Hepatocyte (in vitro differentiated cells): Measurements from ENCODE around the gene MDM2. TPM values are rescaled to one million over a fixed set of nuclear protein-coding genes. Genes with fewer than 3 reads are reported as not detected.

Experiments
- DNase-seq: peaks from one replicate; pipeline ENCODE4 v3.0.0-alpha.2; 2016; ENCODE audit warnings: low spot score
- H2AFZ ChIP-seq: fragments of 200-600 bp; sonication (generic); 2 replicates; pipeline ENCODE4 v1.6.0; 2016; ENCODE audit warnings: antibody characterized with exemption, mild to moderate bottlenecking
- H3K27ac ChIP-seq: fragments of 200-600 bp; sonication (generic); 2 replicates; pipeline ENCODE4 v1.5.1; 2016; ENCODE audit warnings: mild to moderate bottlenecking
- H3K27me3 ChIP-seq: fragments of 200-600 bp; sonication (generic); 2 replicates; pipeline ENCODE4 v1.6.1; 2016
- H3K36me3 ChIP-seq: fragments of 200-600 bp; sonication (generic); replicated peaks from 2 replicates; pipeline ENCODE4 v1.5.1; 2016; ENCODE audit warnings: low read depth; ENCODE audit not compliant: insufficient read depth
- H3K4me1 ChIP-seq: fragments of 200-600 bp; sonication (generic); 2 replicates; pipeline ENCODE4 v1.5.1; 2016; ENCODE audit warnings: mild to moderate bottlenecking, moderate library complexity; ENCODE audit not compliant: insufficient read depth
- H3K4me2 ChIP-seq: fragments of 200-600 bp; sonication (generic); 2 replicates; pipeline ENCODE4 v1.6.0; 2016
- H3K4me3 ChIP-seq: fragments of 200-600 bp; sonication (generic); 2 replicates; pipeline ENCODE4 v1.5.1; 2016; ENCODE audit warnings: mild to moderate bottlenecking
- H3K79me2 ChIP-seq: fragments of 200-600 bp; sonication (generic); 2 replicates; pipeline ENCODE4 v1.6.0; 2017; ENCODE audit warnings: mild to moderate bottlenecking
- H3K9me2 ChIP-seq: fragments of 200-600 bp; sonication (generic); replicated peaks from 2 replicates; pipeline ENCODE4 v1.6.0; 2017; ENCODE audit warnings: mild to moderate bottlenecking; ENCODE audit not compliant: insufficient read depth
- H3K9me3 ChIP-seq: fragments of 200-600 bp; sonication (generic); 2 replicates; pipeline ENCODE4 v1.5.1; 2016; ENCODE audit warnings: low read depth, mild to moderate bottlenecking
- H4K20me1 ChIP-seq: fragments of 200-600 bp; sonication (generic); 2 replicates; pipeline ENCODE4 v1.6.0; 2016; ENCODE audit warnings: mild to moderate bottlenecking; ENCODE audit not compliant: insufficient read depth, poor library complexity, severe bottlenecking
- CTCF ChIP-seq: fragments of 200-600 bp; sonication (generic); IDR thresholded peaks from 2 replicates; pipeline ENCODE4 v1.5.1; 2016; ENCODE audit warnings: antibody characterized with exemption, mild to moderate bottlenecking; ENCODE audit not compliant: poor library complexity
- EZH2 ChIP-seq: fragments of 200-600 bp; sonication (generic); IDR thresholded peaks from 2 replicates; pipeline ENCODE4 v1.6.1; 2016; ENCODE audit warnings: antibody characterized with exemption, mild to moderate bottlenecking, borderline replicate concordance
- EZH2phosphoT487 ChIP-seq: fragments of 200-600 bp; sonication (generic); IDR thresholded peaks from one replicate; pipeline ENCODE4 v1.6.1; 2018; ENCODE audit warnings: antibody characterized with exemption, mild to moderate bottlenecking, low read depth, moderate library complexity; ENCODE audit not compliant: unreplicated experiment, severe bottlenecking
- WGBS: methylation state at CpG from one replicate; pipeline ENCODE4 v1.1.6; 2016; ENCODE audit warnings: low lambda C conversion rate; ENCODE audit errors: missing lambda C conversion rate; 5-methylcytosine and 5-hydroxymethylcytosine counted together
- polyA plus RNA-seq: library from polyadenylated mRNA; unstranded; fragments of >200 nt; fragmentation: Nextera tagmentation; extraction: Ambion mirVana; gene quantifications from 2 replicates; pipeline ENCODE4 v1.2.1, GENCODE V29; 2016
- total RNA-seq: library from RNA; depleted of rRNA; stranded (reverse); fragments of >200 nt; gene quantifications from 2 replicates; pipeline ENCODE4 v1.2.3, GENCODE V29; 2014

Gene MDM2
- total and polyA plus RNA-seq, 2 experiments from 2014 or later = 42.0 to 77.4 TPM

- no peak for DNase-seq
- H3K4me2 ChIP-seq = no peak overlapping the region
- no peaks in the 10 kb centered on the region for H3K79me2 ChIP-seq
- no peaks in the 10 kb centered on the region for H3K9me2 ChIP-seq
- H3K4me1 ChIP-seq = no peaks in the 10 kb centered on the region
- H3K27me3 ChIP-seq = no peaks in the 10 kb centered on the region
- no peaks in the 10 kb centered on the region for H3K9me3 ChIP-seq
- TF ChIP-seq EZH2 (no peak), CTCF (no peak), EZH2phosphoT487 (no peak)
- H3K27ac ChIP-seq = no peak overlapping the region
- 74% methylated on average over 5 of the region's 5 CpGs for WGBS
- no peak overlapping the region for H2AFZ ChIP-seq
- no peaks in the 10 kb centered on the region for H3K36me3 ChIP-seq
- no peak overlapping the region for H3K4me3 ChIP-seq
- no peaks in the 10 kb centered on the region for H4K20me1 ChIP-seq
Observed at GRCh38 chr12:68886636-68887572, 78.9 kb downstream of the MDM2 start.

GRCh38 chr12:68887641-68888040 is 79.7 kb downstream of the MDM2 start:
- 89% methylated on average over 1 of the region's 1 CpG for WGBS
- no peaks in the 10 kb centered on the region for H3K36me3 ChIP-seq
- H3K9me2 ChIP-seq = no peaks in the 10 kb centered on the region
- H3K4me1 ChIP-seq = no peaks in the 10 kb centered on the region
- H4K20me1 ChIP-seq = no peaks in the 10 kb centered on the region
- TF ChIP-seq CTCF (no peak), EZH2phosphoT487 (no peak), EZH2 (no peak)
- H3K4me2 ChIP-seq = no peak overlapping the region
- H3K27me3 ChIP-seq = no peaks in the 10 kb centered on the region
- DNase-seq = no peak
- H3K4me3 ChIP-seq = no peak overlapping the region
- H3K9me3 ChIP-seq = no peaks in the 10 kb centered on the region
- H3K79me2 ChIP-seq = no peaks in the 10 kb centered on the region
- H2AFZ ChIP-seq = no peak overlapping the region
- no peak overlapping the region for H3K27ac ChIP-seq

- no peaks in the 10 kb centered on the region for H3K4me1 ChIP-seq
- no peak overlapping the region for H3K4me2 ChIP-seq
- DNase-seq = no peak
- H3K27me3 ChIP-seq = no peaks in the 10 kb centered on the region
- no peaks in the 10 kb centered on the region for H3K9me2 ChIP-seq
- no peak overlapping the region for H2AFZ ChIP-seq
- no peaks in the 10 kb centered on the region for H3K36me3 ChIP-seq
- no peaks in the 10 kb centered on the region for H3K79me2 ChIP-seq
- H4K20me1 ChIP-seq = no peaks in the 10 kb centered on the region
- H3K9me3 ChIP-seq = no peaks in the 10 kb centered on the region
- no peak overlapping the region for H3K27ac ChIP-seq
- TF ChIP-seq EZH2phosphoT487 (no peak), CTCF (no peak), EZH2 (no peak)
- H3K4me3 ChIP-seq = no peak overlapping the region
Observed at GRCh38 chr12:68888243-68888642, 80.3 kb downstream of the MDM2 start.
